ENCODE measurements around the gene DCDC2.
"Not testable (repeated sequence)": the region's sequence is repeated elsewhere in the genome, so short reads cannot be mapped to it uniquely, and the experiment has no call there.

DCDC2 gene

DNA sequence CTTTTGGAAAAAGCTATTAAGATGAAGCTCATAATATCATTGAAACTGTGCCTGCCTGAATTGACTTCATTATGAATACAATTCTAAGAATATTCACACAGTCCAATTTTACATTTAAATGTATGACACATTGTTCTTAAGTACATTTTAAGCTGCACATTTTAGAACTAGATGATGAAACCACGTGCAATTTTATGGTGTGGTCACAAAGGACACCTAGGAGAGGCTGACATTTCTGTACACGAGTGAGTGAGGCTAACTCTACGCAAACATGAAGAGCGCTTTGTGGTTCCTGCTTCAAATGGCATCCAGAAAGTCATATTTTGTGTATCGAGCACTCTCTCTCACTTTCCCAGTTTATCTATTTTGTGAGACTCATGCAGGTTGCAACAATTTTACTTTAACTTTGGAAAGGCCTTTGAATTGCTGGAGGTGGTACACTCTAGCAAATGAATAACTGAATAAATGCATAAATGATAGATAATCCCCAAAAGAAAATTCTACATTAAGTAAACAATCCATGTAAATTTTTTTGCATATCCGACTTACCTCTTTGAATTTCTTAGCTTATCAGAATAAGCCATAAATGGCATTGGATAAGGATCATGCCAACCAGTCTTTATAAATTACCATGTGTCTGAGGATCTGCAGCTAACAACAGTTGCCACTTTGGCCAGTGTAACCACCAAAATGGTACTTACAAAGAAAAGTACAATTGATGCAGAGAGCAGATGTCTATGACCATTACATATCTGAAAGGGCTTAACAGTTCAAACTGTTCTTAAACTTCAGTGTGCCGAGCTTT lies 134.5 kb downstream of the DCDC2 start:
- no peak for DNase-seq (ENCODE audit: low read depth)

DNA sequence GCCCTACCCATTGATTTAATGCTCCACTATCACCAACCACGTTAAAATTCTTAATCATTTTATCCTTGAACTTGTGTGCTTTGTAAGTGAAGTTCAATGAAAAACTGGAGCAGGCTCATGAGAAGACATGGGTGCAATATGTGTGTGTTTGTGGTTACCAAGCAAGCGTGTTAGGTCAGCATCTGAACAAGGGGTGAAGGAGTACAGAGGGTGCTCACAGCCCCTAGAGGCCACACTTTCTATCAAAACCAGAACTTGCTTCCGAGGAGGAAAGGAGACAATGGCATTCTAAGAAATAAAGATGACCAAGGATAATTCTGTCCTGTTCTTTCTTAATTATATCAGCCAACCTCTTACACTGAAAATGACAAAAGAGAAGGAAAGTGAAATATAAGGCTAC lies 138.2 kb downstream of the DCDC2 start:
- no peak for DNase-seq (ENCODE audit: low read depth)

DNA sequence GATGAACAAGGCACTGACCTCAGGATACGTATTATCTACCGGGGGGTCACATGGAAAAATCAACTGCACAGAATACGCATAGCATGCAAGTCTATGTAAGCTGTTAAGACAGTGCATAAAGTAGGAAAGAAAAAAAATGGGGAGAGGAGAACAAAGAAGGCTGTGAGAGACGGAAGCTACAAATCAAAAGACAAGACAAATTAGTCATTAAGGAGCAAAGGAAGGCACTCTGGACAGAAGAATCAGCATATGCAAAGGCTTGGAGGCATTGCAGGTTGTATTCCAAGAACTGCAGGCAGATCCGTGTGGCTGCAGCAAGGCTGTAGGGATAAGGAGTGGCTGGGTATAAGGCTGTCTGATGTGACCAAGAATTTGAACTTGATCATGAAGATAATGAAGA lies 142.9 kb downstream of the DCDC2 start:
- DNase-seq (ENCODE audit: low read depth): no peak

DNA sequence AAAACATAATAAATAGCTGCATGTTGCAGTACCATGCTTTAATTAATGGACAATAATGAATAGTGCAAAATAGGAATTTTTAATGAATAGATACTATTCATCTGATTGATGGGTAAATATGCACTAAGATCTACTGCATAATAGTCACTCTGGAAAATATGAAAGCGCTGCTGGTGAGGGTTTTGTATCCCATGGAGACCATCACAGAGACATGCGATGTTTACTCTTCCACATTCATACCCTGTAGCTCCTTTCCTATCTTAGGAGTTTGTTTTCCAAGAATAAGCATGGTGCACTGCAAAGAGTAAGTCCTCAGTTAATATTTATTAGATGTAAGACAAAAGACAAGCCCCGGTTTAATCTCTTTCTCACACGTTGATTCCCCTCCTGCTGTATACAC lies 150.4 kb downstream of the DCDC2 start:
- no peak for DNase-seq (ENCODE audit: low read depth)

DNA sequence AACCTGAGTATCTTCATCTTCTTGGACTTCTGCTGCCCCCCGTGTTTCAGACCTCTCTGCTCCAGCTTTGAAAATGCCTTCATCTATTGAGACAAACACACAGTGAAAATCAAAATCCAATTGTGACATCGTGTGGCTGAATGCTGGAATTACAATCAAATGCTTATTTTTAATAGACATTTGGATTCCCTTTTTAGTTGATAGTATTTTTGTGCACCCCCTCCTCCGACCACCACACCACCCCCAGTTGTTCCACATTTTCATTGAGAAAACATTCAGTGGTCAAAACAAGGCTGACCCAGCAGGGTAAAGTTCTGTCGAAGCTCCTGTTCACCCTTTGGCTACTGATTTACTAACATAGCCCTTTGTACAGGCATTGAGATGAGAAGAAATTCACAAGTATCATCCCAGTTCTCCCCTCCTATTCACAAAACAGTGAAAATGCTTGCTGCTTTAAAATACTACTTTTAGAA lies 152.8 kb downstream of the DCDC2 start:
- DNase-seq (ENCODE audit: low read depth): no peak

DNA sequence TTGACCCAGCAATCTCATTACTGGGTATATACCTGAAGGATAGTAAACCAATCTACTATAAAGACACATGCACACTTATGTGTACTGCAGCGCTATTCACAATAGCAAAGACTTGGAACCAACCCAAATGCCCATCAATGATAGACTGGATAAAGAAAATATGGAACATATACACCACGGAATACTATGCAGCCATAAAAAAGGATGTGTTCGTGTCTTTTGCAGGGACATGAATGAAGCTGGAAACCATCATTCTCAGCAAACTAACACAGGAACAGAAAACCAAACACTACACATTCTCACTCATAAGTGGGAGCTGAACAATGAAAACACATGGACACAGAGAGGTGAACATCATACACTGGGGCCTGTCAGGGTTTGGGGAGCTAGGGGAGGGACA lies 153.7 kb downstream of the DCDC2 start:
- not testable (repeated sequence) for DNase-seq (ENCODE audit: low read depth)

DNA sequence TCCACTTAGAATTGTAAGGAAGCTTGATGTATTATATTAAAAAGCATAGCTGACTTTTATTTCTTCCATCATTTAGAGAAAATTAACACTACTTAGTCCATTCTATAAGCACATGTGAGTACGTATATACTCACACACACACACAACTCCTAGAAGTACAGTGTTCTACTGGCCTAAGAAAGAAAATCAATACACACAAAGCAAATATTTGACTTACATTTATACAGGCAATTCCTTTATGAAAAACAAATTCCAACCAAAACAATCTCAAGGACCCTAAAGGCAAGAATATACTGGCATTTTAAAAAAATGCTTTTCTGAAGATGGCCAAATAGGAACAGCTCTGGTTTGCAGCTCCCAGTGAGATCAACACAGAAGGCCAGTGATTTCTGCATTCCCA lies 160.0 kb downstream of the DCDC2 start:
- DNase-seq (ENCODE audit: low read depth): no peak

DNA sequence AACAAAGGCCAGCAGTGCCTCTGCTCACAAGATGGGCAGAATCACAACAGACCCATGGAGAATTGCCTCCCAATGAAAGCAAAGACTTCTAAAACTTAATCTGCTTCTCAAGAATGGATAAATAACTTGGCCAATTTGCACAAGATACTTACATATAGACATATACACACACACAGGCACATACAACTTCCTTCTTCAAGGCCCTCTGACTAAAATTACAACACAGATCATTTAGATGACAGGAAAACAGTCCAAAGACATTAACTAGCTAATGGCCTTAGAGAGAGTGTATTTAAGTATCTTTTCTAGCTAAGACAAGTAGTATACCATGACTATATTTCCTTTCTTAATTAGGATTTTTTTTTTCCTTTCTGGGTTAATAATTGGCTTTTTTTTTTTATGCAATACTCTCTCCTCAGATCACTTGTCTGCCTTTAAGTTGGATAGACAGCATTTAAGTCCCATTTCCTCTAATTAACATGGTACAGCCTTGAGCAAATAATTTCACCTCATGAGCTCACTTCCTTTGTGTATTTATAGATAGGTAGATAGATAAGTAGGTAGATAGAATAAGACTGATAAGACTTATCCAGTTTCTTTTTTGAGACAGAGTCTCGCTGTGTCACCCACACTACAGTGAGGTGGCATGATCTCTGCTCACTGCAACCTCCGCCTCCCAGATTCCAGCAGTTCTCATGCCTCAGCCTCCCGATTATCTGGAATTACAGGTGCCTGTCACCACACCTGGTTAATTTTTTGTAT lies 161.8 kb downstream of the DCDC2 start:
- DNase-seq (ENCODE audit: low read depth): no peak

DNA sequence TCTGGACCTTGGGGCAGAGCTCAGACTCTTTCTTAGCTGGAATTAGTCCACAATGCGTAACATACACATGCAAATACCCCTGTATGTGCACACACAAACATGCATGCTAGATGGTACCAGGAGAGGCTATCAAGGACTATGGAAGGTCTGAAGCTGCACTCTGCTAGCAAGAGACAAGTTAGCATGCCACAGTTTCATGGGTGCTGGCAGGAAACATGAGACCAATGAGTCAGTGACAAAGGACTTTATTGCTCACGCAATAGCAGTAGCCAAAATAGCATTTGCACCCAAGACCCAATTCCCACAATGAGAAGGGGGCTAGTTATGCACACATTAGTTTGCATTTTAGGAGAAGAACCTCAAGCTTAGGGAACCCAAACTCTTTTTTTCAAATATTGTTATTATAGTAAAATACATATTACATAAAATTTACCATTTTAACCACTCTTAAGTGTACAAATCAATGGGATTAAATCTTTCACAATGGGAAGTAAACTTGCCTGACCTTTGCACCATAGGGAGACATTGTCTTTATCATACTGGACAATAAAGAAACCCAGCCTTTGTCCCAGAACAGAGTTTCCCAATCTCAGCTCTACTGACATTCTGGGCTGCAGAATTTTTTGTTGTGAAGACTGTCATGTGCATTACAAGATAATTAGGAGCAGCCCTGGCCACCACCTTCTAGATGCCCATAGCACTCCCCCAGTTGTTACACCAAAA lies 162.7 kb downstream of the DCDC2 start:
- no peak for DNase-seq (ENCODE audit: low read depth)

DNA sequence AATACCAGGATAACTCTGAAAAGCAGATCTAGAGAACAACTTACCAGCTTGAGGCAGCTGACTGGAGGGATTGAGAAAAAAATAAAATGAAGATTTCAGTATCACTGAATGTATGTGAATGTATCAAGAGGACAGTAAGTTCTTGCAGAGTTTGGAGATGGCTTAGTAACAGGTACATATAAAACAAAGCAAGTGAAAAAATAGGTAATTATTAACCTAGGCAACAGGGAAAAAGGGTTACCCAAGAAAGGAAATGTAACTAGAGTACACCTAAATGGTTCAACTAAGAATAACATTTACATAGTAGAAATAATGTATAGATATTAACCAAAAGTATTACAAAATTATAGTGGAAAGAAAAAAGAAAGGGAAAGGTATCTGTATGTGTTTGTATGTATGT lies 164.5 kb downstream of the DCDC2 start:
- no peak for DNase-seq (ENCODE audit: low read depth)

DNA sequence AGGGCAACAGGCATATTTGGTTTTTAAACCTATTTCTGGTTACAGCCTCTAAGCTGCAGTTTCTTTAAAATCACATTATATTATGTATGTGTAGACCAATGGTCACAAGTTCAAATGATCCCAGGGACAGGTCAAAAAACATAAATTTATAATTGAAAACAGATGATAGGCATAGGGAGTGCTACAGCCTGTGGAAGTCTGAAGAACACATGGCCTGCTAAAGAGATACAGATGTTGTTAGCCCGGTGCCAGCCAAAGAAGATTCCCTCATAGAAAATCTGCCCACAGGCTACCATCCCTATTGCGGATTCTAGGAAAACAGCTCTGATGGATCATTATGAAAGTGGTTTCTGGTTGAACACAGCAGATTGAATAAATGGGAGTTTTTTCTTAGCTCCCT lies 166.5 kb downstream of the DCDC2 start:
- DNase-seq (ENCODE audit: low read depth): no peak

DNA sequence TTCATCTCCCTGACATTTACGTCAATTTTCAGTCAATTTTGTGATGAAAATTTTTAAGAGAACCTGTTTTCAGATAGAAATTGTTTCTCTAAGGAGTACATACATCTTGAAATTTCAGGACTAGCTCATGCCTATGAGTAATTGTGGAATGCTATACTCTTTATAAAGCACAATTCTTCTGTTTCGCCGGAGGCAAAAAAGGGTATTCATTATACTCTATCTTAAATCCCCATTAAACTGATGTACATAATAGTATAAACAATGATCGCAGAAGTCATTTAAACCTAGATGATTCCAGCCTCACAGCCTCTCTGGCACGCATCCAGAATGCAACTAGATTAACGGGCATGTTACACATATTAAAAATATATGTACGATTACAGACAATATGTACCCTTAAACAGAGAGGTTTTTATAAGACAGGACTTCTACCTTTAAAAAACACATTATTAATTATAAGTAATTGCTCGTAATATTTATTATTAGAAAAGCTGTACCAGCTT lies 169.2 kb downstream of the DCDC2 start:
- DNase-seq (ENCODE audit: low read depth): no peak

DNA sequence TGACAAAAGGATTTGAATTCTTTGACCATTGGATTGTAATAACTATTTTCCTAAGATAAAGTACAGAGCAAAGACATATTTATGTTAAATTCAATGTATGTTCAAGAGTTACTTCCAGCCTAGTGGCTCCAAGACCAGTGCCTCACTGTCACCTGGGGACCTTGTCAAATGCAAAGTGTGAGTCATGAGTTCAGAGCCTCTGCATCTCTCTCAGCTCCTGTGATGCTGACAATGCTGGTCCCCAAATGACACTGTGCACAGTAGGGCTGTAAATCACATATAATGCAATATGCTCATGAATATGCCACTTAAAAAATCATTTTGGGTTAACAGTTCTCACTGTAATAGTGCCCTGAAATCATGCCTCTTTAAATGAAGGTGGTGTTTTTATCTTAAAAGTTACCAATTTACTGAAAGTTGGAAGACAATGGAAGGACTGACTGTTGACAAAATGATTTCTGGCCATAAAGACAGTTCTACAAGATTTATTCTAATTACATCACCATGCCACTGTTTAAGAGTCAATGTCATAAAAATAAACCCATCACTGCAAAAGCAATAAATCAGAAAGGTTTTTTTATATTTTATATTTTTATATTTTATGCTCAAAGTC lies 169.8 kb downstream of the DCDC2 start:
- DNase-seq (ENCODE audit: low read depth): no peak

DNA sequence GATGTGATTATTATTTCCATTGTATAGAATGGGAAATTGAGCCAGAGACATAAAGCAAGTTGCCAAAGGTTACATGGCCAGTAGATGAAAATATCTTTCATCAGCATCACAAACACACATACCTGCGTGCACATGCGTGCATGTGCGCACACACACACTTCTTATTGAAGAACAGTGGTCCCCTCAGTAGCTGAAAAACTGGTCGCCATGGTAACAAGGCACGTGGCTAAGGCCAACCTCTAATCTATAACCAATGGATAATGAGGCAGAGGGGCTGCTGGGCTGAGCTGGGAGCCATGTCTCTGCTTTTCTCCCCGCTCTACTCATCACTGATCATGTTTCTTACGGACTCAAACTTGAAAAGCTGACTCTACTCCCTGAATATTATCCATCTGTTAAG lies 171.5 kb downstream of the DCDC2 start:
- DNase-seq (ENCODE audit: low read depth): no peak

DNA sequence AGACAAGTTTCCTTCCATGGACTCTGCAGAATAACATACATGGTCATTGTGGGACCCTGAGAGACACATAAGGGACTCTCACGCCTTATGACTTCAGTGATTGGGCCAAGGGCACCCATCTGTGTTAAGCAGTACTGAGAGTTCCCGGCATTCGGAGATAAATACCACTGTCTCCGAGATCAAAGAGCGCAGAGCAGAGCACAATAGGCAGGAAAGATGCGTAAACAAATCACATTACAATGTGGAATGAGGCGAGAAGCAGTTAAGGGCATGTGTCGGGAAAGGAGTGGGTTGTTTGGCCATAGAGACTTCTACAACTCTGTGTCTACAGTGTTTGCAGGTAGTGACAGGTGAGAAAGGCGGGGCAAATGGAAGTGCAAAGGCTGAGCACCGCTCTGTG lies 174.3 kb downstream of the DCDC2 start:
- no peak for DNase-seq (ENCODE audit: low read depth)

DNA sequence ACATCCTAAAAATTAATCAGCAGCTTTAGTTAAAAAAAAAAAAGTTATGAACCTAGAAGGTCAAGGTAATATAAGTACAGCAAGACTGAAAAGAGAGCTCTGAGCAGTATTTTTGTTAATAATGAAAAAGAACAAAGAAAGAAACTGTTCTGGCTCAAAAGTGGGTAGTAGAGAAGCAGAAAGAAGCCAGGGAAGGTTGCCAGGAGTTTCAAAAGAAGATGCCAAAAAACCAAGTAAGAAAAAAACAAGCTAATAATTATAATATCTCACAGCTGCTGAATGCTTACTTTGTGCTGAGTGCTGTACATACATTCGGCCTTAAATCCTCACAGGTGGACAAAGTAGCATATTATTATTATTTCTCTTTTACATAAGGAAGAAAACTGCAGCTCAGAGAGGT lies 200.0 kb downstream of the DCDC2 start:
- DNase-seq (ENCODE audit: low read depth): no peak

DNA sequence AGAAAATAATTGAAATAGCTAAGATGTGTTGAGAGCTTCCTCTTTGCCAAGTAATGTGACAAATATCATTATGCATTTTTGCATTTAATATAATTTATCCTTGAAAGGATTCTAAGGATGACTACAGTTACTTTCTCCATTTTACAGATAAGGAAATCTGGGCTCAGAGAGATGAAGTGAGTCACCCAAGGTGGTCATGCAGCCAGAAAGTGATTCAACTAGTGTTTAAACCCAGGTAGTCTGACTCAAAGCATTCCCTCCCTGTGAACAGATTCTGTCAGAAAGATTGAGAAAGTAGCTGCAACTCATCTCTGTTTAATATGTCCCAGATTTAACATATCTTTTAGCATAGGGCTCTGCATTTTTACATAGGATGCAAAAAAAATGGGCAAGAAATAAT lies 203.7 kb downstream of the DCDC2 start:
- no peak for DNase-seq (ENCODE audit: low read depth)

DNA sequence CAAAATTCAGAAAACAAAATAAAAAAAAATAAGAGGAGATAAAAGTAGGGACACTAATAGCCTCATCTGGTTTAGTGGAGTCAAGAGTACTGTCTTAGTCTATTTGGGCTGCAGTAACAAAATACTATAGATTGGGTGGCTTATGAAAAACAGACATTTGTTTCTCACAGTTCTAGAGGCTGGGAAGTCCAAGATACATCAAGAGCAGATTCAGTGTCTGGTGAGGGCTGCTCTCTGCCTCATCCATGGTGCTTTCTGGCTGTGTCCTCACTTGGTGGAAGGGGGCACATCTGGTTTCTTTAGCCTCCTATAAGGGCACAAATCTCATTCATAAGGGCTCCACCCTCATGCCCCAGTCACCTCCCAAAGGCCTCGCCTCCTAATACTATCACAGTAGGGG lies 205.8 kb downstream of the DCDC2 start:
- DNase-seq (ENCODE audit: low read depth): no peak

DNA sequence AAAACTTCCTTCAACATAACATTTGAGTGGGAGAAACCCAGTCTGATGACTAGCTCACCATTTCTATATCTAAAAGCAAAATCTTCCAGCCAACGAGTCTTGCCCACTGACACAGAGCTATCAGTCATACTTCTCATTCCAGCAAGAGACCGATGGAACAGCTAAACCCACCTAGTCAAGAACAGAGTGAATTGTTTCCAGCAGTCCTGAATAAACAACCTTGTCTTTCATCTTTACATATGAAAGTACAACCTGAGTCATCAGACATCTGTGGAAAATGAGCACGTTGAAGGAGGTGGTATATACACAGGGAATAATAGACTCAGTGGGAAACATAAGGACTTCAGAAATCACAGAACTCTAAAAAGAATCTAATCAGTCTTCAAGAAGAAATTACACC lies 208.0 kb downstream of the DCDC2 start:
- DNase-seq (ENCODE audit: low read depth): no peak

DNA sequence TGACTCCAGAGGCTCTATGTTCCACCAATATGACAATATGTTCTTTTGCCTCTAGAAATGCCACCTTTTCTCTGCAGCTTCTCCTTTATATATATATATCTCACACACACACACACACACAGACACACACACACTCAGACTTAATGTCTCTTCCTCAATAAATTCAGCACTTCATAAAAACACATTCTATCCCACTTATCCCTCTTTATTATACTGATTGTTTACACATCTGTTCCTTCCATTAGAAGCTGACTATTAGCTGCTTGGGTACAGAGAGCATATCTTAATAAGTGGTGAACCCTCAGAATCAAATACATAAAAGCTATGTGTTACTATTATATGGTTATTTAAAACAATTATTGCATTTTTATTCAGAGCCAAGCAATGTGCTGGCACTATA lies 208.6 kb downstream of the DCDC2 start:
- no peak for DNase-seq (ENCODE audit: low read depth)

DNA sequence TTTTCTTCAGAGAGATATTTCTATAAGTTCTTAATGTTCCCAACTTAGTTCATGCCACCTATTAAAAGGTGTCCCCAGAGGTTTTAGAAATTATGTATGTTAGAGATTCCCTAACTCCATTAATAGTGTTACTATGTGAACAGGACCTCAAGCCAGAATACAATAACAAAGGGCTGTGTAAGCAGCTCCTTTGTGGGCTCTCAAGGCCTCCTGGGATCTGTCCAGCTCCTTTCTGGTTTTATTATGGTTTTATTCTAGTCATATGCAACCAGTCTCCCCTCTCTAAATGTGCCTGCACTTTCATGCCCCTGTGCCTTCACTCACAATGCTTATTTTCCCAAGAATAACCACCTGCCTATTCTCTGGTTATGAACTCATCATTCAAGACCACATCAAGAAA lies 209.2 kb downstream of the DCDC2 start:
- no peak for DNase-seq (ENCODE audit: low read depth)

DNA sequence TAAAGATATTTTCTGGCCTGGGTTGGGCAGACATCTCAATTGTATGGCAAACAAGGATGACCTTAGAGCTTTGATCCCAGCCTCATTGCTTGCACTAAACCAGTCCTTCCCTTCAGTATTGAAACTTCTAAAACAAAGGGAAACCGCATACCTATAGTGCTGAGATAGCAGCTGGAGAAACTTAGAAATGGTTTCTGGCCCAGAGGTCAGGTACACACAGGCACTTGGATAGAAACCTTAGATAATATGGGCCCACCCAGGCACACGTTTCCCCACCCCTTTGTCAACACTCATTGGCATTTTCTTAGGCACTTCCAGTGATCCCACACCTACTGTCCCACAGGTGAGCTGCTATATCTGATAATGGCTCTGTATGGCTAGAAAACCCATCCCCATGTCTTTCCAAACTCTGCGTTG lies 209.7 kb downstream of the DCDC2 start:
- no peak for DNase-seq (ENCODE audit: low read depth)

Data from CMK (cell line).